ENCODE data around the gene CEP112. TPM values are rescaled to one million over a fixed set of nuclear protein-coding genes. Genes with fewer than 3 reads are reported as not detected.
"Not testable (repeated sequence)": the region's sequence is repeated elsewhere in the genome, so short reads cannot be mapped to it uniquely, and the experiment has no call there.

Gene CEP112
- total RNA-seq, 8 experiments from 2014 or later = 4.1 to 15.7 (median 7.9) TPM

GRCh38 chr17:66129759-66130158 lies 62.2 kb downstream of the CEP112 start:
- WGBS, 10 experiments = 82 to 100% (median 88%) methylated on average over 1 to 4 of the region's 4 CpGs
- no peak overlapping the region for H3K27ac ChIP-seq
- in situ Hi-C loops (cut with MboI; ENCODE audit: low pct_unique_long_range_greater_than_20kb in 2 of 9, low sequenced_read_pairs in 9 of 9, unreplicated experiment in 9 of 9) = no loop called here
- ATAC-seq (replicated peaks in 6 of 8) = no peak
- no peaks in the 10 kb centered on the region for H3K4me1 ChIP-seq (replicated peaks in 1 of 2)
- no peak overlapping the region for H3K4me3 ChIP-seq

GRCh38 chr17:66126231-66126630 lies 65.7 kb downstream of the CEP112 start:
- 87 to 100% (median 94%) methylated on average over 4 to 5 of the region's 5 CpGs for WGBS, 10 experiments
- in situ Hi-C loops (cut with MboI; ENCODE audit: low pct_unique_long_range_greater_than_20kb in 2 of 9, low sequenced_read_pairs in 9 of 9, unreplicated experiment in 9 of 9) = no loop called here
- H3K4me1 ChIP-seq (replicated peaks in 1 of 2) = no peaks in the 10 kb centered on the region
- H3K27ac ChIP-seq = no peak overlapping the region
- no peak overlapping the region for H3K4me3 ChIP-seq
- no peak for ATAC-seq (replicated peaks in 6 of 8)

GRCh38 chr17:66123163-66123562 lies 68.8 kb downstream of the CEP112 start:
- ATAC-seq (replicated peaks in 6 of 8) = peak in 3 of 8 experiments; percentile 26 to 66 (median 62)
- WGBS, 10 experiments = 17 to 100% (median 86%) methylated on average over 1 of the region's 1 CpG; no CpG with 5 or more reads in 3 of the 10 experiments
- no peak overlapping the region for H3K27ac ChIP-seq
- H3K4me3 ChIP-seq = no peak overlapping the region
- H3K4me1 ChIP-seq (replicated peaks in 1 of 2) = no peaks in the 10 kb centered on the region
- in situ Hi-C loops (cut with MboI; ENCODE audit: low pct_unique_long_range_greater_than_20kb in 2 of 9, low sequenced_read_pairs in 9 of 9, unreplicated experiment in 9 of 9) = no loop called here

- no peaks in the 10 kb centered on the region for H3K4me1 ChIP-seq (replicated peaks in 1 of 2)
- no peak overlapping the region for H3K4me3 ChIP-seq
- WGBS, 10 experiments = 25 to 100% (median 87%) methylated on average over 1 to 2 of the region's 2 CpGs; no CpG with 5 or more reads in 4 of the 10 experiments
- H3K27ac ChIP-seq = no peak overlapping the region
- in situ Hi-C loops (cut with MboI; ENCODE audit: low pct_unique_long_range_greater_than_20kb in 2 of 9, low sequenced_read_pairs in 9 of 9, unreplicated experiment in 9 of 9) = no loop called here
- ATAC-seq (replicated peaks in 6 of 8) = no peak
Observed at GRCh38 chr17:66115246-66115645, 76.7 kb downstream of the CEP112 start.

GRCh38 chr17:66114609-66115008 lies 77.3 kb downstream of the CEP112 start:
- 52 to 100% (median 100%) methylated on average over 1 to 2 of the region's 2 CpGs; no CpG with 5 or more reads in 3 of the 10 experiments for WGBS, 10 experiments
- in situ Hi-C loops (cut with MboI; ENCODE audit: low pct_unique_long_range_greater_than_20kb in 2 of 9, low sequenced_read_pairs in 9 of 9, unreplicated experiment in 9 of 9) = no loop called here
- Histone ChIP-seq H3K27ac (no peak overlapping the region), H3K4me3 (no peak overlapping the region), H3K4me1 (replicated peaks in 1 of 2) (no peaks in the 10 kb centered on the region)
- no peak for ATAC-seq (replicated peaks in 6 of 8)

GRCh38 chr17:66107731-66108130 lies 84.2 kb downstream of the CEP112 start:
- Histone ChIP-seq H3K27ac (no peak overlapping the region), H3K4me3 (no peak overlapping the region), H3K4me1 (replicated peaks in 1 of 2) (no peaks in the 10 kb centered on the region)
- in situ Hi-C loops (cut with MboI; ENCODE audit: low pct_unique_long_range_greater_than_20kb in 2 of 9, low sequenced_read_pairs in 9 of 9, unreplicated experiment in 9 of 9) = no loop called here
- ATAC-seq (replicated peaks in 6 of 8) = no peak

- 20 to 100% (median 88%) methylated on average over 1 to 3 of the region's 3 CpGs for WGBS, 10 experiments
- Histone ChIP-seq H3K27ac (no peak overlapping the region), H3K4me3 (no peak overlapping the region), H3K4me1 (replicated peaks in 1 of 2) (no peaks in the 10 kb centered on the region)
- in situ Hi-C loops (cut with MboI; ENCODE audit: low pct_unique_long_range_greater_than_20kb in 2 of 9, low sequenced_read_pairs in 9 of 9, unreplicated experiment in 9 of 9) = no loop called here
- ATAC-seq (replicated peaks in 6 of 8) = no peak
Observed at GRCh38 chr17:66098040-66098439, 93.9 kb downstream of the CEP112 start.

GRCh38 chr17:66094727-66095126 lies 97.2 kb downstream of the CEP112 start:
- no peak for ATAC-seq (replicated peaks in 6 of 8)
- Histone ChIP-seq H3K27ac (no peak overlapping the region), H3K4me3 (no peak overlapping the region), H3K4me1 (replicated peaks in 1 of 2) (no peaks in the 10 kb centered on the region)
- in situ Hi-C loops (cut with MboI; ENCODE audit: low pct_unique_long_range_greater_than_20kb in 2 of 9, low sequenced_read_pairs in 9 of 9, unreplicated experiment in 9 of 9) = no loop called here
- 71 to 100% (median 97%) methylated on average over 1 to 4 of the region's 4 CpGs for WGBS, 10 experiments

- 85 to 100% (median 95%) methylated on average over 2 to 3 of the region's 3 CpGs for WGBS, 10 experiments
- in situ Hi-C loops (cut with MboI; ENCODE audit: low pct_unique_long_range_greater_than_20kb in 2 of 9, low sequenced_read_pairs in 9 of 9, unreplicated experiment in 9 of 9) = no loop called here
- Histone ChIP-seq H3K4me1 (replicated peaks in 1 of 2) (no peaks in the 10 kb centered on the region), H3K4me3 (no peak overlapping the region), H3K27ac (no peak overlapping the region)
- no peak for ATAC-seq (replicated peaks in 6 of 8)
Observed at GRCh38 chr17:66091445-66092080, 100.4 kb downstream of the CEP112 start.

- no peak overlapping the region for H3K4me3 ChIP-seq
- no peaks in the 10 kb centered on the region for H3K4me1 ChIP-seq (replicated peaks in 1 of 2)
- 80 to 100% (median 97%) methylated on average over 1 of the region's 1 CpG for WGBS, 10 experiments
- ATAC-seq (replicated peaks in 6 of 8) = no peak
- in situ Hi-C loops (cut with MboI; ENCODE audit: low pct_unique_long_range_greater_than_20kb in 2 of 9, low sequenced_read_pairs in 9 of 9, unreplicated experiment in 9 of 9) = no loop called here
- no peak overlapping the region for H3K27ac ChIP-seq
Observed at GRCh38 chr17:66089764-66090163, 102.2 kb downstream of the CEP112 start.

- no peak overlapping the region for H3K4me3 ChIP-seq
- 86 to 100% methylated on average over 1 of the region's 4 CpGs; no CpG with 5 or more reads in 8 of the 10 experiments for WGBS, 10 experiments
- in situ Hi-C loops (cut with MboI; ENCODE audit: low pct_unique_long_range_greater_than_20kb in 2 of 9, low sequenced_read_pairs in 9 of 9, unreplicated experiment in 9 of 9) = no loop called here
- no peak overlapping the region for H3K27ac ChIP-seq
- no peak for ATAC-seq (replicated peaks in 6 of 8)
- H3K4me1 ChIP-seq (replicated peaks in 1 of 2) = no peaks in the 10 kb centered on the region
Observed at GRCh38 chr17:66088173-66088572, 103.8 kb downstream of the CEP112 start.

- Histone ChIP-seq H3K4me3 (no peak overlapping the region), H3K4me1 (replicated peaks in 1 of 2) (no peaks in the 10 kb centered on the region), H3K27ac (no peak overlapping the region)
- ATAC-seq (replicated peaks in 6 of 8) = no peak
- in situ Hi-C loops (cut with MboI; ENCODE audit: low pct_unique_long_range_greater_than_20kb in 2 of 9, low sequenced_read_pairs in 9 of 9, unreplicated experiment in 9 of 9) = no loop called here
Observed at GRCh38 chr17:66087073-66087472, 104.9 kb downstream of the CEP112 start.

GRCh38 chr17:66085221-66085620 lies 106.7 kb downstream of the CEP112 start:
- no peaks in the 10 kb centered on the region for H3K4me1 ChIP-seq (replicated peaks in 1 of 2)
- in situ Hi-C loops (cut with MboI; ENCODE audit: low pct_unique_long_range_greater_than_20kb in 2 of 9, low sequenced_read_pairs in 9 of 9, unreplicated experiment in 9 of 9) = no loop called here
- 13 to 100% (median 72%) methylated on average over 1 to 2 of the region's 2 CpGs; no CpG with 5 or more reads in 2 of the 10 experiments for WGBS, 10 experiments
- no peak overlapping the region for H3K27ac ChIP-seq
- no peak overlapping the region for H3K4me3 ChIP-seq
- ATAC-seq (replicated peaks in 6 of 8) = peak in 1 of 8 experiments; percentile 78

- ATAC-seq (replicated peaks in 6 of 8); H3K27ac ChIP-seq; in situ Hi-C loops (cut with MboI; ENCODE audit: low pct_unique_long_range_greater_than_20kb in 2 of 9, low sequenced_read_pairs in 9 of 9, unreplicated experiment in 9 of 9); H3K4me1 ChIP-seq (replicated peaks in 1 of 2); H3K4me3 ChIP-seq: not testable (repeated sequence)
- WGBS, 10 experiments = 50 to 100% (median 100%) methylated on average over 1 to 2 of the region's 3 CpGs; no CpG with 5 or more reads in 3 of the 10 experiments
Observed at GRCh38 chr17:66080670-66081069, 111.3 kb downstream of the CEP112 start.

All from motor neuron (in vitro differentiated cells).